ENCODE results near the gene SHLD2. TPM values are rescaled to one million over a fixed set of nuclear protein-coding genes. Genes with fewer than 3 reads are reported as not detected.
"Not testable (repeated sequence)": the region's sequence is repeated elsewhere in the genome, so short reads cannot be mapped to it uniquely, and the experiment has no call there.

The SHLD2 gene
- polyA plus RNA-seq, 1 experiment = 7.7 TPM

DNA sequence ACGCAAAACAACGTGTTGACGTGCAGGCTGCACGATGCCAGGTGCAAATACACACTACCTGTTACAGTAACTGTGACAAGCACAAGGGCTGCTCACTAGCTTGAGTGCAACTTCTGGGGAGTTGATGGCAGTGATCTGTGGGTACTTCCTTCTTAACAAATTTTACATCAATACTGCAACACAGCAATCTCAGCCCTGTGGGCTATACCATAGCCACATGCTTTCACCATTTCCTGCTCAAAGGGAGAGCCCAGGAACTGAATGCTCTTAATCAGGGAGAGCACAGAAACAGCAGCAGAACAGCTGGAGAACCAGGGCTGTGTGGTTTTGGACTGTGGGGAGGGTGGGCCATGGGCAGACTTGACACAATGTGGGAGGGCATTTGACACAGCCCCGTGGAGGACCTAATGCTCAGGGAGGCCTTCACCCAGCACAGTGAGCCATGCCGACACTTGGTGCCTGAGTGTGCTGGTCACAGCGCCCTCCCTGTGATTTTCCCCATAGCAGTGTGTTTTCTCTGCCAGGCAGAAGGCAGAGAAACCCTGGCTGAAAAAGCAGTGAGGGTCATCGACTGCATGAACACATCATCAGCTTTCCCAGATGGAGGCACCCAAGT is 118.3 kb downstream of the SHLD2 start:
- POLR2A ChIA-PET; CTCF ChIA-PET; DNase-seq (ENCODE audit: low read depth); H3K27me3 ChIP-seq (ENCODE audit: control insufficient read depth, insufficient read depth, low read length); H3K4me3 ChIP-seq (ENCODE audit: low read depth, low read length); H3K36me3 ChIP-seq (ENCODE audit: control insufficient read depth, insufficient read depth, low read length): not testable (repeated sequence)

DNA sequence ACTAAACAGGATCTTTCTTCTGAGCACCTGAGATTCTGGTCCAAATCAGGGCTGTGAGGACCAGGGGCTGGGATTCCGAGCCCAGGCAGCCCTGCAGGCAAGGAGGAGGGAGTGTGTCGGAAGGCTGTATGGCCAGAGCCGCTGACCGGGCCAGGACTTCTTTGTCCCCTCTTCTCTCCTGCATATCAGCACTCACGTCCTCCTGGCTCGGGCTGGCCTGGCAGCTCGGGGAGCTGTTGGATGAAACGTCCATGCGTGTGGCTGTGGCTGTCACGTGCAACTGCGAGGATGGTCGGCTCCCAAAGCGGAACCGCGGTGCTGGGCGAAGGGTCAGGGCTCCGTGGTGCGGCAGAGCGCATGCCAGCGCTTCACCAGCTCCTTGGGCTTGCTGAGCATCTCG is 118.8 kb downstream of the SHLD2 start:
- H3K27me3 ChIP-seq (ENCODE audit: control insufficient read depth, insufficient read depth, low read length); POLR2A ChIA-PET; H3K4me3 ChIP-seq (ENCODE audit: low read depth, low read length); DNase-seq (ENCODE audit: low read depth); CTCF ChIA-PET; H3K36me3 ChIP-seq (ENCODE audit: control insufficient read depth, insufficient read depth, low read length): not testable (repeated sequence)

DNA sequence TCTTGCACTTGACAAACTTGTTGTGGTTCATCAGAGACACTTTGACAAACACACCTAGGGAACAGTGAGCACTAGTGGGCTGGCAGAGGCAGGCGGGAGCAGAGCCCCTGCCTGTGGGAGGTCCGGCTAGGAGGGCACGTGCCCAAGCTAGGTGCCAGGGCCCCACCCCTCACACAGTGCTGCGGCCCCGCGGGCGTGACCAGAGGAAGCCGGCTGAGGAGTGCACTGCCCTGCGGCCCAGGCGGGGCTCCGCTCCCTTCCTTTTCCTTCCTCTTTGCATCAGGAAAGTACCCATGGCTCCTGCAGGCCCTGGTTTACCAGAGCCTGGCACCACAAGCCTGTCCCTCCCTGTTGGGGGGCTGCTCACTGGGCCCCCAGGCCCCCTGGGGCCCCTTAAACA is 121.1 kb downstream of the SHLD2 start:
- H3K4me3 ChIP-seq (ENCODE audit: low read depth, low read length); POLR2A ChIA-PET; DNase-seq (ENCODE audit: low read depth); H3K27me3 ChIP-seq (ENCODE audit: control insufficient read depth, insufficient read depth, low read length); H3K36me3 ChIP-seq (ENCODE audit: control insufficient read depth, insufficient read depth, low read length); CTCF ChIA-PET: not testable (repeated sequence)

DNA sequence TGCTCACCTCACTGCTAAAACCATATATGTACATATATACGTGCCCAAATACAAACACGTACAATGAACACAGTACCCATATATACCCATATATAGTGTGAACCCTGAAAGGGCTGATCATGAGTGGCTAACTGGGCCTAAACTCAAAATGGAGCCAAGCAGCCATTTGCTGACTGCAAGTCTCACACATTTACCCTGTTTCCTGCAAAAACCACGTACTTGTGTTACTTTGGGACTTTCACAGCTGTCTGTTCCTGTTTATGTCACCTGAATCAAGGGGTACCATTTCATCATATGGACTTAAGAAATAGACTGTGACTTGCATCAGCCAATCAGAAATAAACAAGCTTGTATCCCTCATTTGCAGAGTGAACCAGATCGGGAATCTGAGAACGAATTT is 124.4 kb downstream of the SHLD2 start:
- DNase-seq (ENCODE audit: low read depth); H3K27me3 ChIP-seq (ENCODE audit: control insufficient read depth, insufficient read depth, low read length); H3K36me3 ChIP-seq (ENCODE audit: control insufficient read depth, insufficient read depth, low read length); CTCF ChIA-PET; POLR2A ChIA-PET; H3K4me3 ChIP-seq (ENCODE audit: low read depth, low read length): not testable (repeated sequence)

DNA sequence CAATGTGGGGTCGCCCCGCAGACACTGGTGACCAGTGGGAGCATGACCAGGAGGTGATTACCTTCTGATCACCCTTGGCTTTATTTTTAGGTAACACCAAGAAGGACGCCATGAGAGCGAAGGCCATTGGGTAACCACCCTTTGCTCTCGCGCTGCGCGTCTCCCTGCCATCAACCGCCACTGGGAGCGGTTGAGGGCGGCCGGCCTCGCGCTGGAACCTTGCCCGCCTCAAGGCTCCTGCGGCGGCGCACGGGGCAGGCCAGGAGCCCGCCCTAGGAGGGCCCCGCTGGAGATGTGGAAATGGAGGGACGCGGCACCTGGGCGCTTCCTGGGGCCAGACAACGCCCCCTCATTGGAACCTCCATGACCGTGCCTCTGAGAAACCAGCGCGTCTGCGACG is 127.8 kb downstream of the SHLD2 start:
- CTCF ChIA-PET; DNase-seq (ENCODE audit: low read depth); H3K36me3 ChIP-seq (ENCODE audit: control insufficient read depth, insufficient read depth, low read length); POLR2A ChIA-PET; H3K27me3 ChIP-seq (ENCODE audit: control insufficient read depth, insufficient read depth, low read length); H3K4me3 ChIP-seq (ENCODE audit: low read depth, low read length): not testable (repeated sequence)

DNA sequence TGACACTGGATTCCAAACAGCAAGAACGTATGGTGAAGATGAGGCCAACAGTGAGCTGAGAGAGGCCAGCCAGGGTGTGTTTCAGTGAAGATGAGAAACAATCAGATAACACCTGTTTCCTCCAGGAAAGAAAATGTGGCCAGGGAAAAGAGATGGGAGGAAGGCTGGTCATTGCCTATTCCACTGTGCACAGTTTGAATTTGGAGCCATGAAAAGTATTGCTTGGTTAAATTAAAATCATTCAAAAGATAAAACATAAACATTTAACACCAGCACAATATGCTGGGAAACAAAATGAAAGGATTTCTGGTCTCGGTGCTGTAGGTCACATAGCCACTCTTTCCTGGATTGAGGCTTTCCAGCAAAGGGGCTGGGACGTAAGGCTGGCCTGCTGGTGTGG is 130.1 kb downstream of the SHLD2 start, which contains the start of gene NUTM2A:
Gene NUTM2A, plus strand, starts transcription at position 301 of the 400 bp plus-strand sequence. CDS start 383 bp downstream, outside the sequence.
- POLR2A ChIA-PET; H3K4me3 ChIP-seq (ENCODE audit: low read depth, low read length); CTCF ChIA-PET; H3K27me3 ChIP-seq (ENCODE audit: control insufficient read depth, insufficient read depth, low read length); H3K36me3 ChIP-seq (ENCODE audit: control insufficient read depth, insufficient read depth, low read length); DNase-seq (ENCODE audit: low read depth): not testable (repeated sequence)

DNA sequence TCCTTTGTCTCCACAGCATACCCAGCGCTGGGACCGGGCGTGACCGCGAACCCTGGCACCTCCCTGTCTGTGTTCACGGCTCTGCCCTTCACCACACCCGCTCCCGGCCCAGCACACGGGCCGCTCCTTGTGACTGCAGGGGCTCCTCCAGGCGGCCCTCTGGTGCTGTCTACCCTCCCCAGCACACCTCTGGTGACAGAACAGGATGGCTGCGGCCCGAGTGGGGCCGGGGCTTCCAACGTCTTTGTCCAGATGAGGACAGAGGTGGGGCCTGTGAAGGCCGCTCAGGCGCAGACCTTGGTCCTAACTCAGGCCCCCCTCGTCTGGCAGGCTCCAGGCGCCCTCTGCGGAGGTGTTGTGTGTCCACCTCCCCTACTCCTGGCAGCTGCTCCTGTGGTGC is 133.2 kb downstream of the SHLD2 start:
- H3K4me3 ChIP-seq (ENCODE audit: low read depth, low read length); DNase-seq (ENCODE audit: low read depth); H3K27me3 ChIP-seq (ENCODE audit: control insufficient read depth, insufficient read depth, low read length); POLR2A ChIA-PET; CTCF ChIA-PET; H3K36me3 ChIP-seq (ENCODE audit: control insufficient read depth, insufficient read depth, low read length): not testable (repeated sequence)

DNA sequence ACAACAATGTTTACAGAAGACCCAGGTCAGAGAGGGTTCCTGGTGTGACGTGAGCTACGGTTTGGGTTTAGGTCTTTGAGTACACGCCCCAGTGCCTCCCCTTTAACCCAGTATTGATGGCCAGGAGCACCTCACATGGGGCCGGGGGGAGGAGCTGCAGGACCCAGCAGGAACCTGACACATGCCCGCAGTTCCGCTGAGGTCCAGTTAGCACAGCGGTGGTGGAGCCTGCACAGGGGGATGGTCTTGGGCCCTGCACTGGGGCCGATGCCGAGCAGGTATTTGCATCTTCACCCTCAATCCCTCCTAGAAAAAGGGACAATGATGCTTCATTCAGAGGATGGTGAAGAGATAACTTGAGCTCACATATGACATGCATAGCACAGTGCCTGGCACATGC is 134.2 kb downstream of the SHLD2 start:
- POLR2A ChIA-PET; DNase-seq (ENCODE audit: low read depth): not testable (repeated sequence)

DNA sequence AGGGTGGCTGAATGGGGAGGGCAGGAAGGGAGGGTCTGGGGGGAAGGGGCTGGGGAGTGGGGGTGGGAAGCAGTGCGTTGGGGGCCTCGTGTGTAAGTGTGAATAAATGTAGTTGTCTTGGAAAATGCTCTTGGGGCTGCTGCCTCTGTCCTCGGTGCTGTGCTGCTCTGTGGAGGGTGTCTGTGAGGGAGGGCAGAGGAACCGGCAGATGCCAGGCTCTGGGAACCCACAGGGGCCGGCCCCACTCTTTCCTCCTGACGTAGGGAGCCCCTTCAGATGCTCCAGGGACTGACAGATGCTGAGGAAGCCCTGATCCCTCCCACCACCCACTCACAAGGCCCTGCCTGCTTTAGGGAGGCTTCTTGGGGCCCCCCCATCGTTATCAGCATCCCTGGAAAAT is 139.8 kb downstream of the SHLD2 start:
- H3K36me3 ChIP-seq (ENCODE audit: control insufficient read depth, insufficient read depth, low read length); POLR2A ChIA-PET; CTCF ChIA-PET; DNase-seq (ENCODE audit: low read depth); H3K4me3 ChIP-seq (ENCODE audit: low read depth, low read length); H3K27me3 ChIP-seq (ENCODE audit: control insufficient read depth, insufficient read depth, low read length): not testable (repeated sequence)

More for the DNA sequence above, 134.2 kb downstream of the SHLD2 start:
- H3K27me3 ChIP-seq (ENCODE audit: control insufficient read depth, insufficient read depth, low read length); H3K4me3 ChIP-seq (ENCODE audit: low read depth, low read length); CTCF ChIA-PET; H3K36me3 ChIP-seq (ENCODE audit: control insufficient read depth, insufficient read depth, low read length): not testable (repeated sequence)

DNA sequence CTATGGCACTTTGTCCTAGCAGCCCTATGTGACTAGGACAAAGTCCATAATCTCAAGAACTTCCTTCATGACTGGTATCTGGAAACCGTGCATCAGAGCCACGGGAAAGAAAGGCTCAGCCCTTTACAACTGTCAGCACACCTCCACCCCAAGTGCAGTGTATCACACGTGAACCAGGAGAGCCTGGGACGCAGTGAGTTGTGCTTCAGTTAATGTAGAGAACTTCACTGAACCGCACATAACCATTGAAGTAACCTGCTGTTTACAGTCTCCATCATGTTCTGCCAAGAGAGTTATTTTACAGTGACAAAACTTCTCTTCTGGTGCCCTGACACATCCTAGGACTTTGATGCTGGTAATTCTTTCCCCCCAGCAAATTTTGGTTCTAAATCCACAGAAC is 142.2 kb downstream of the SHLD2 start:
- POLR2A ChIA-PET; CTCF ChIA-PET; H3K27me3 ChIP-seq (ENCODE audit: control insufficient read depth, insufficient read depth, low read length); H3K36me3 ChIP-seq (ENCODE audit: control insufficient read depth, insufficient read depth, low read length); H3K4me3 ChIP-seq (ENCODE audit: low read depth, low read length); DNase-seq (ENCODE audit: low read depth): not testable (repeated sequence)

DNA sequence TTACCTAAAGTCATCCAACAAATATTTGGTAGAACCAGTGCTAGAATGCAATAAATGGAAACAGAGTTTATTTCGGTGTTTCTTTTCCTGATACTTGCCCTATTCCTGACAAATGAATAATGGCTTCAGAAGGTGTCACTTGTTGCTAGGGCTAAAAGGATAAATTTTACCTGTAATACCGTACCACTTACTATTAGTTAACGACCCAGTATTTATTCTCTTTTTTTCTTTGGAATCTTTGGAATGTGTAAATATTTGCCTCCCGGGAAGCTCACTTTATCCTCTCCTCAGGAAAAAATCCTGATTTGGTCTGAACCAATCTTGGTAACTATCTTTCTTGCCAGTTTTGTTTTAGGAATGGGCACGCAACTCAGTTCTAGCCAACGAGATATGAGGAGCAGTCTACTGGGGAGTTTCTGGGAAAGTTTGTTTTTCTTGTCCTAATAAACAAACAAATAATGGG is 144.4 kb downstream of the SHLD2 start:
- POLR2A ChIA-PET; H3K36me3 ChIP-seq (ENCODE audit: control insufficient read depth, insufficient read depth, low read length); H3K27me3 ChIP-seq (ENCODE audit: control insufficient read depth, insufficient read depth, low read length); CTCF ChIA-PET; DNase-seq (ENCODE audit: low read depth); H3K4me3 ChIP-seq (ENCODE audit: low read depth, low read length): not testable (repeated sequence)

All from BJ (cell line).